GM19372 (cell line): ENCODE results near the gene HOXA2.

Experiments used
- ATAC-seq: cut with Tn5 transposase; IDR thresholded peaks from one replicate; pipeline ENCODE4 v1.9.1; 2021; ENCODE audit warnings: mild to moderate bottlenecking, low read depth, moderate library complexity; ENCODE audit not compliant: unreplicated experiment

HOXA2 gene

DNA sequence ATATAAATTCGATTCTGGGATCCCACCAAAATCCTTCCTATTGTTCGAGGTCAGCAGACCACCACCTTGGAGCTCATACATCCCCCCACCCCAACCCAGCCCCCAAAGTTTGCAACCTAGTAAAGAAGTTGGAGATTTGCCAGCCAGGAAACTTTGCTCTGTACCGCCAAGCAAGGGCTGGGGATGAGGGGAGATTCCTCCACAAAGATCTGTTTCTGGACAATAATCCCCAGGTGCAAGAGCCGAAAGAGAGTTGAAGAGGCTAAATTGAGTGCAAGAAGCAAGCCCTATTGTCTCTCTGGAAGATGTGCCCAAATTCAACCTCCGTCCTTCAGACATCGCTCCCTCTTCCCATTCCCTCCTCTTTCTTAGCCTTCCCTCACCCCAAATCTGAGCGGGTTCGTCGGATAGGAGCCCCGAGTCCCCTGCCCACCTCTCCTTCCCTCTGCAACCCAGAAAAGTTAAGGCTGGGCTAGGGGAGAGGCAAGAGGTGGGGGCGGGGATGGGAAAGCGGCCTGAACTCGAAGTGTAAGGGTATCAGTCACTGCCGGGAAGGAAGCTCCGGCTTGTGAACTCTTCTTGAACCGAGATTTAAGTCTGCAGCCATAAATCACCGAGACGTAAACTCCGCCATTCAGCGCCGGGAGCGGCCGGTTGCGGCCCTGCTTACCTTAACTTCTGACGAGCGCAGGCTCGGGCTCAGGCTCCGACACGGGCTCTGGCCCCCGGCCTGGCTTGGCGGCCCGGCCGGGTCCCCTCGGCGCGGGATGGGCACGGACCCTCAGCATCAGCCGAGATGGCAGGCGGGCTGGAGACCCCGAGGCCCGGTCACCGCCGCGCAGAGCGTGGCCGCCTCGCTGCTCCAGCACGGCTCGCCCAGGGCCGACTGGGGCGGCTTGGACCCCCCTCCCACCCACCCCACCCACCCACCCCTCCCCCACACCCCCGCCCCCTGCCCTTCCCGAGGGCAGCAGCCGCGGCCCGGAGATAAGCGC, 10.8 kb upstream of the HOXA2 start:
- ATAC-seq = no peak

DNA sequence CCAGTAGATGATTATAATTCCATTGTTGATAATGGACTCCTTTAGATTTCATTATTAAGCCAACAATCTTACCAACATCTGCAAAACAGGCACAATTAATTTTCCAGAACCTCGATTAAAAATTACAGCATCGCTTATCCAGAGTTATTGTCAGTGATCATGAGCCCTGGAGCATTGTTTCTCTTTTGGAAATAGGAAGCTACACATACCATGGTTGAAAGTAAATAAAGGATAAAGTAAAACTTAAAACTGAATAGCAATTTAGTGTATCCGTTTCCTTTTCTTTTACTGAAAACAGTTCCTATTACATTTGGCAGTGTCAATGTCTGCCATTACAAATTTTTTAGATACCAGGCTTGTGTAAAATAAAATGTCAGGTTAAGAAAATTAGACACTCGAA, 9.9 kb upstream of the HOXA2 start:
- no peak for ATAC-seq

GRCh38 chr7:27111751-27112277, 9.3 kb upstream of the HOXA2 start:
- no peak for ATAC-seq

- ATAC-seq = no peak
Measured at GRCh38 chr7:27111042-27111750, 8.7 kb upstream of the HOXA2 start.

GRCh38 chr7:27110186-27111031, 7.9 kb upstream of the HOXA2 start:
- no peak for ATAC-seq

- no peak for ATAC-seq
Measured at GRCh38 chr7:27109466-27110185, 7.1 kb upstream of the HOXA2 start.

DNA sequence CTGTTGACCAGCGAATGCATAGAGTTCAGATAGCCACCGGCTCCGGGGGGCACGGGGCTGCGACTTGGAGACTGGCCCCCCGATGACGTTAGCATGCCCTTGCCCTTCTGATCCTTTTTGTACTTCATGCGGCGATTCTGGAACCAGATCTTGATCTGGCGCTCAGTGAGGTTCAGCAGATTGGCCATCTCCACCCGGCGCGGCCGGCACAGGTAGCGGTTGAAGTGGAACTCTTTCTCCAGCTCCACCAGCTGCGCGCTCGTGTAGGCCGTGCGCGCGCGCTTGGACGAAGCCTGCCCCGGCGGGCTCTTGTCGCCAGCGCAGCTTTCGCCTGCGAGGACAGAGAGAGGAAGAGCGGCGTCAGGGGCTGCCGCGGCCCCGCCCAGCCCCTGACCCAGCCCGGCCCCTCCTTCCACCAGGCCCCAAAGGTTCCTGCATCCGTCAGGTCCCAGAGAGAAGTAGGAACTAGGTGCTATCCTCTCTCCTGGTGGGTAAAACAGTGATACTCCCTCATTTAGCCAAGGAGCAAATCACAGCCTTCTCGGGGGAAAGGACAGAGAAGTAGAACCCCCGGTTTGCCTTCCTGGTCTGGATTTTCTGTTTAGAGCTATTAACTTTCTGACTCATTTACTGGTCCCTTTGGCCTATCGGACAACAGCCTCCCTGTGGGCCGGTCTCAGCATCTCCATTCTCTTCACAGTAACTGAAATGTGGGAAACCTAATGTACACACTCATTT, 6.1 kb upstream of the HOXA2 start:
- no peak for ATAC-seq

DNA sequence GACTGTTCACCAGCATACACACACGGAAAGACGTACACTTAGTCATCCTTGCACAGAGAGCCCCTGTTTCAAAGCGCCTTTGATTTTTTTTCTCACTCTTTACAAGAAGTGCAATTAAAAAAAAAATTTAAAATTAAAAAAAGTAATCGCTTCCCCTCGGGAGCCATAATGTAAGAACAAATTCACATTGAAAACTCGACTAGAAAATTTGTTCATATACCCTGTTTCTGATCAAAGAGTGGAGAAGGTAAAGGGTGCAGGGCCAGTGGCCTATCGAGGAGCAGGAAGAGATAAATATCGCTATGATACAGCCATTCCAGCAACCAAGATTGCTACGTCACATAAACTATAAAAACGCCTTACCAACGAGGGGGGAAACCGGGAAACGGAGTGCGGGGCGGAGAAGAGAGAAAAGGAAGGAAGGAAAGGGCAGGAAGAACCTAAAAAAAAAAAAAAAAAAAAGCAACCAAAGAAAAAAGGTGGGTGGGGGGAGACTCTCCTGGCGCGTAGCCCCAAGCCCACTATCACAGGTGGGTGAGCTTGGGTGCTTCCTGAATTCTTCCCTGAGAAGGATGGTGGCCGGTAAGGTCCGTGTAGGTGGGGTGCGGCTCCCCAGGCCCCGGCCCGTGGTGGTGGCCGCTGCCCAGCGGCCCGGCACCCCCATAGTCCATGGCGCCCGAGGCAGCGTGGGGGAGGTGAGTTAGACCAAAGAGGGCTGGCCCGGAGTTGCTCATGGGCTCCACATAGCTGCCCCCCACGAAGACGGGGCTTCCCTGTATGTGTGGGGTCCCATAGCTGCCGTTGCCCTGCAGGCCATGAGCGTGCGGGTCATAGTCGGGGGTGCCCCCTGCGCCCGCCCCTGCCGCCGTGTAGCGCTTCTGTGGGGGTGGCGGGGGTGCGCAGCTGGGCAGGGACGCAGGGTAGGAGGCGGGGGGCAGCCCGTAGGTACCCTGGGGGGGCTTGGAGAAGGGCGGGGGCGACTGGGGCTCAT, 5.2 kb upstream of the HOXA2 start:
- no peak for ATAC-seq

DNA sequence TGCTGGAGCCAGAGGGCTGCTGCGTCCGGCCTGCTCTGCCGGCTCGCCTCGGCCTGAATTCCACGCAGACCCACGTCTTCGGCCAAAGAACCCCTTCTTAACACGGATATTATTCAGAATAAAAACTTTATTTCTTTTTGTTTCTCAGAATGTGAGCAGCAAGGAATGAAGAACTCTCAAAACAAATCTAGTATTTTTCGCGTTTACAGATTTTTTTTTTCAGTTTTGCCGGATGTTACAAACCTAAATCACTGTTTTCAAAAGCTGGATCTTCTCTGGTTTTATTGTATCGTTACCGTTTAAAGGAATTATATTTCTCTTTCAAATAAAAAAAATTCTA, 4.4 kb upstream of the HOXA2 start:
- no peak for ATAC-seq

GRCh38 chr7:27106181-27106900, 3.9 kb upstream of the HOXA2 start:
- no peak for ATAC-seq

DNA sequence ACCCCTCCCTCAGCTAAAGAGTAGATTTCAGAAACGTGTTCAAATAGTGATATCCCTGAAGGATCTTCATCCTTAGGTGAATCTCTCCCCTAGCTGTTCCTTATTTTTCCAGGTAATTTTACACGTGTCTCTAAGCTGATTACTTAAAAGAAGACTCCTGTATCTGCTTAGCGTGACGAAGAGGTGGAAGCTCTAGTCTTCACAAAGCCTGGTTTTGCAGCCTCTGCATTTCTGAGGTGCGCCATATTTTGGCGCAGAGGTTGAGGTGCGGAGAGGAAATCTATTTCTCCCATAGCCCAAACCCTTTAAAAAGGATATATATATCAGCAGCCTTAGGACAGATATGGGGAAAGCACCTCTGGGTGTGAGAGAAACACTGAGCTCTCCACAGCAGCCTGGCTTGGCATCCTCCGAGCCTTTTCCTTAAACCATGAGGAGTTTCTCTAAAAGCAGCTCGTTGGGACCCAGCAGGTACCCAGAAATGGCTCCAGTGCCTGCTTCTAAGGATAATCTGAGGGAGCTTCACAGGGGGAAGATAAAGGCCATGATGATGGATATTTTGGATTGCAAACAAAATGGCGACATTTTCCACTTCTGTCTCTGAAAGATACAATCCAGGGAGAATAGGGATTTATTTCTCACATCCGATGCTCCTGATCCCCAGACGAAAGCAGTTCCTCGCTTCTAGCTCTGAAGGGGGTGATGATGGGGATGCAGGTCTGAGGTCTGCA, 3.0 kb upstream of the HOXA2 start:
- ATAC-seq = no peak

- no peak for ATAC-seq
Measured at GRCh38 chr7:27104341-27105058, 2.0 kb upstream of the HOXA2 start.

- no peak for ATAC-seq
Measured at GRCh38 chr7:27103489-27104226, 1.2 kb upstream of the HOXA2 start.

GRCh38 chr7:27101957-27102580, 414 bp downstream of the HOXA2 start:
- no peak for ATAC-seq
